Measurements from ENCODE around the gene SF3B2.
"Not testable (repeated sequence)": the region's sequence is repeated elsewhere in the genome, so short reads cannot be mapped to it uniquely, and the experiment has no call there.

SF3B2 gene

GRCh38 chr11:66075273-66075672, 23.1 kb downstream of the SF3B2 start:
- no peak overlapping the region for H3K27ac ChIP-seq (ENCODE audit: low read length)
- H3K27me3 ChIP-seq (ENCODE audit: control insufficient read depth, insufficient read depth, low read length): no peaks in the 10 kb centered on the region
- no peak for DNase-seq (ENCODE audit: low read depth, low spot score)
- WGBS (ENCODE audit: insufficient coverage, insufficient read length): no CpG with 5 or more reads among the region's 4 CpGs
- no peaks in the 10 kb centered on the region for H3K36me3 ChIP-seq (ENCODE audit: control insufficient read depth, insufficient read depth, low read length)
- H3K4me1 ChIP-seq (ENCODE audit: control insufficient read depth, insufficient read depth, low read length): no peaks in the 10 kb centered on the region
- no peaks in the 10 kb centered on the region for H3K9me3 ChIP-seq (ENCODE audit: control insufficient read depth, insufficient read depth, low read length)
- no peak overlapping the region for H3K4me3 ChIP-seq (ENCODE audit: low read length)

GRCh38 chr11:66076561-66076960, 24.4 kb downstream of the SF3B2 start:
- Histone ChIP-seq H3K27me3 (ENCODE audit: control insufficient read depth, insufficient read depth, low read length) (no peaks in the 10 kb centered on the region), H3K4me1 (ENCODE audit: control insufficient read depth, insufficient read depth, low read length) (no peaks in the 10 kb centered on the region), H3K9me3 (ENCODE audit: control insufficient read depth, insufficient read depth, low read length) (no peaks in the 10 kb centered on the region), H3K27ac (ENCODE audit: low read length) (no peak overlapping the region), H3K4me3 (ENCODE audit: low read length) (no peak overlapping the region), H3K36me3 (ENCODE audit: control insufficient read depth, insufficient read depth, low read length) (no peaks in the 10 kb centered on the region)
- no peak for DNase-seq (ENCODE audit: low read depth, low spot score)
- no CpG with 5 or more reads among the region's 9 CpGs for WGBS (ENCODE audit: insufficient coverage, insufficient read length)

DNA sequence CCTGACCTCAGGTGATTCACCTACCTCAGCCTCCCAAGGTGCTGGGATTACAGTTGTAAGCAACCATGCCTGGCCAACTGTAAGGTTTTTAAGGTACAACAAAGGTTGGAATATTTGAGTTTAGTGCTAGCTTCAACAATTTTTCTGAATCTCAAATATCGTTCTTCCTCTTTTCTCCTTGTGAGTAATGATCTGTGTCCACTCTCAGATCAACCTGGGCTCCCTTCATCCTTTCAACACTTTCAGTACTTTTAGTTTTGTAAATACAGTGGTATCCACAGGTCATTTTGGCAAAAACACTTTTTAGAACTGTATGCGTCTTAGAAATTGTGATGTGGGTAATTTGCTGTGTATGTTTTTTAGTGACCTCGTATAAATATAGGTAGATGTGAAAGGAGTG, 25.8 kb downstream of the SF3B2 start:
- no peak overlapping the region for H3K27ac ChIP-seq (ENCODE audit: low read length)
- no CpG with 5 or more reads among the region's 3 CpGs for WGBS (ENCODE audit: insufficient coverage, insufficient read length)

DNA sequence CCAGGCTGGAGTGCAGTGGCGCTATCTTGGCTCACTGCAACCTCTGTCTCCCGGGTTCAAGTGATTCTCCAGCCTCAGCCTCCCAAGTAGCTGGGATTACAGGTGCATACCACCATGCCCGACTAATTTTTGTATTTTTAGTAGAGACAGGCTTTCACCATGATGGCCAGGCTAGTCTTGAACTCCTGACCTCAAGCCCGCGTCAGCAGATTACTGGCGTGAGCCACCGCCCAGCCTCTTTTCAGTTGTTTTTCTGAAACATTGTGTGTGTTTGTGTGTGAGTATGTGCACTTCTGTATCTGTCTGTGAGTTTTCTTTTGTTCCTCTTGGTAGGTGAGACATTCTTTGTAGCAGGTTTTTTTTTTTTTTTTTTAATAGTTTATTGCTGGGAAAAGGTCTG, 26.8 kb downstream of the SF3B2 start:
- not testable (repeated sequence) for H3K27me3 ChIP-seq (ENCODE audit: control insufficient read depth, insufficient read depth, low read length); H3K4me3 ChIP-seq (ENCODE audit: low read length); H3K4me1 ChIP-seq (ENCODE audit: control insufficient read depth, insufficient read depth, low read length); H3K36me3 ChIP-seq (ENCODE audit: control insufficient read depth, insufficient read depth, low read length); H3K27ac ChIP-seq (ENCODE audit: low read length); DNase-seq (ENCODE audit: low read depth, low spot score); H3K9me3 ChIP-seq (ENCODE audit: control insufficient read depth, insufficient read depth, low read length)
- WGBS (ENCODE audit: insufficient coverage, insufficient read length): no CpG with 5 or more reads among the region's 7 CpGs

More for the DNA sequence above, 25.8 kb downstream of the SF3B2 start:
- Histone ChIP-seq H3K4me3 (ENCODE audit: low read length) (no peak overlapping the region), H3K9me3 (ENCODE audit: control insufficient read depth, insufficient read depth, low read length) (no peaks in the 10 kb centered on the region), H3K27me3 (ENCODE audit: control insufficient read depth, insufficient read depth, low read length) (no peaks in the 10 kb centered on the region), H3K36me3 (ENCODE audit: control insufficient read depth, insufficient read depth, low read length) (no peaks in the 10 kb centered on the region), H3K4me1 (ENCODE audit: control insufficient read depth, insufficient read depth, low read length) (no peaks in the 10 kb centered on the region)
- no peak for DNase-seq (ENCODE audit: low read depth, low spot score)

- Histone ChIP-seq H3K4me1 (ENCODE audit: control insufficient read depth, insufficient read depth, low read length) (no peaks in the 10 kb centered on the region), H3K9me3 (ENCODE audit: control insufficient read depth, insufficient read depth, low read length) (no peaks in the 10 kb centered on the region), H3K36me3 (ENCODE audit: control insufficient read depth, insufficient read depth, low read length) (no peaks in the 10 kb centered on the region), H3K4me3 (ENCODE audit: low read length) (no peak overlapping the region), H3K27me3 (ENCODE audit: control insufficient read depth, insufficient read depth, low read length) (no peaks in the 10 kb centered on the region), H3K27ac (ENCODE audit: low read length) (no peak overlapping the region)
- no CpG with 5 or more reads among the region's 9 CpGs for WGBS (ENCODE audit: insufficient coverage, insufficient read length)
- no peak for DNase-seq (ENCODE audit: low read depth, low spot score)
Observed at GRCh38 chr11:66080055-66080817, 28.1 kb downstream of the SF3B2 start.

DNA sequence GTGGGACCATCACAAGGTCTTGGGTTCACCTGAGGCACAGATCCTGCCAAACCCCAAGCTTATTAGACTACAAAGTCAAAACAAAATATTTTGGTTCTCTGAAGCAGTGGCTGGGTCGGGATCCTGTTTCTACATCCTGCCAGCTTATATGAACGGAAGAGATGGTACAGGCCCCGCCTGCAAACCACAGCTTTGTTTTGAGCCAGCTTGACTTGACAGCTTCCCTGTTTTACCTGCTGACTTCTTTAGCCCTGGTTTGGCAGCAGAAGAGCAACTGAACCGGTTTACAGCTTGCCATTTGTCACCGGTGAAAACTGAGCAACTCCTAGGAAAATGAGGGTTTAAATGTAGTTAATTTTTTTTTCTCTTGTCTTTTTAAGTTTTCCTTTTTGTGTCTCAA, 29.3 kb downstream of the SF3B2 start:
- H3K27me3 ChIP-seq (ENCODE audit: control insufficient read depth, insufficient read depth, low read length): no peaks in the 10 kb centered on the region
- no peak for DNase-seq (ENCODE audit: low read depth, low spot score)
- H3K4me3 ChIP-seq (ENCODE audit: low read length): no peak overlapping the region
- H3K36me3 ChIP-seq (ENCODE audit: control insufficient read depth, insufficient read depth, low read length): no peaks in the 10 kb centered on the region
- no peaks in the 10 kb centered on the region for H3K9me3 ChIP-seq (ENCODE audit: control insufficient read depth, insufficient read depth, low read length)
- no CpG with 5 or more reads among the region's 5 CpGs for WGBS (ENCODE audit: insufficient coverage, insufficient read length)
- H3K27ac ChIP-seq (ENCODE audit: low read length): no peak overlapping the region
- H3K4me1 ChIP-seq (ENCODE audit: control insufficient read depth, insufficient read depth, low read length): no peaks in the 10 kb centered on the region

GRCh38 chr11:66082946-66083698, 31.0 kb downstream of the SF3B2 start:
- Histone ChIP-seq H3K36me3 (ENCODE audit: control insufficient read depth, insufficient read depth, low read length) (no peaks in the 10 kb centered on the region), H3K27me3 (ENCODE audit: control insufficient read depth, insufficient read depth, low read length) (no peaks in the 10 kb centered on the region), H3K4me1 (ENCODE audit: control insufficient read depth, insufficient read depth, low read length) (no peaks in the 10 kb centered on the region), H3K4me3 (ENCODE audit: low read length) (no peak overlapping the region), H3K27ac (ENCODE audit: low read length) (no peak overlapping the region), H3K9me3 (ENCODE audit: control insufficient read depth, insufficient read depth, low read length) (no peaks in the 10 kb centered on the region)
- no CpG with 5 or more reads among the region's 4 CpGs for WGBS (ENCODE audit: insufficient coverage, insufficient read length)
- DNase-seq (ENCODE audit: low read depth, low spot score): no peak

DNA sequence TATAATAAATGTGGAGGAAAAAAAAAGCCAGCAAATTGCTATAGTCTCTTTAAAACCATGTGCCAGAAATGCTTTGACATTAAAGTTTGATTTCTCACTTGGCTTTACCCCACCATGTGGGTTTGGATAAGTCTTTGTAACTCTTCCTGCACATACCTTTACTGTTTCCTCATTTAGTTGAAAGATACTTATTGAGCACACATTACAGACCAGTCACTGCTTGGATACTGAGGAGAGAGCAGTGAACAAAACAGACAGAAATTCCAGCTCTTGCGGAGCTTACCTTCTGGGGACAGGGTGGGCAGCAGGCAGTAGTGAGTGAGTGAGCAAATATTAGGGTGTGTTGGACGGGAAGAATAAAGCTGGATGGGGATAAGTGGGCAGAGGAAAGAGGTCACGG, 31.6 kb downstream of the SF3B2 start:
- H3K27ac ChIP-seq (ENCODE audit: low read length): no peak overlapping the region

GRCh38 chr11:66084821-66085475, 32.8 kb downstream of the SF3B2 start:
- Histone ChIP-seq H3K4me3 (ENCODE audit: low read length) (no peak overlapping the region), H3K36me3 (ENCODE audit: control insufficient read depth, insufficient read depth, low read length) (no peaks in the 10 kb centered on the region), H3K4me1 (ENCODE audit: control insufficient read depth, insufficient read depth, low read length) (no peaks in the 10 kb centered on the region), H3K27me3 (ENCODE audit: control insufficient read depth, insufficient read depth, low read length) (no peaks in the 10 kb centered on the region), H3K27ac (ENCODE audit: low read length) (no peak overlapping the region), H3K9me3 (ENCODE audit: control insufficient read depth, insufficient read depth, low read length) (no peaks in the 10 kb centered on the region)
- WGBS (ENCODE audit: insufficient coverage, insufficient read length): no CpG with 5 or more reads among the region's 3 CpGs
- no peak for DNase-seq (ENCODE audit: low read depth, low spot score)

More for the DNA sequence above, 31.6 kb downstream of the SF3B2 start:
- no peaks in the 10 kb centered on the region for H3K27me3 ChIP-seq (ENCODE audit: control insufficient read depth, insufficient read depth, low read length)
- H3K9me3 ChIP-seq (ENCODE audit: control insufficient read depth, insufficient read depth, low read length): no peaks in the 10 kb centered on the region
- no peaks in the 10 kb centered on the region for H3K4me1 ChIP-seq (ENCODE audit: control insufficient read depth, insufficient read depth, low read length)
- no peak overlapping the region for H3K4me3 ChIP-seq (ENCODE audit: low read length)
- DNase-seq (ENCODE audit: low read depth, low spot score): no peak
- 100% methylated on average over 2 of the region's 3 CpGs for WGBS (ENCODE audit: insufficient coverage, insufficient read length)
- H3K36me3 ChIP-seq (ENCODE audit: control insufficient read depth, insufficient read depth, low read length): no peaks in the 10 kb centered on the region

DNA sequence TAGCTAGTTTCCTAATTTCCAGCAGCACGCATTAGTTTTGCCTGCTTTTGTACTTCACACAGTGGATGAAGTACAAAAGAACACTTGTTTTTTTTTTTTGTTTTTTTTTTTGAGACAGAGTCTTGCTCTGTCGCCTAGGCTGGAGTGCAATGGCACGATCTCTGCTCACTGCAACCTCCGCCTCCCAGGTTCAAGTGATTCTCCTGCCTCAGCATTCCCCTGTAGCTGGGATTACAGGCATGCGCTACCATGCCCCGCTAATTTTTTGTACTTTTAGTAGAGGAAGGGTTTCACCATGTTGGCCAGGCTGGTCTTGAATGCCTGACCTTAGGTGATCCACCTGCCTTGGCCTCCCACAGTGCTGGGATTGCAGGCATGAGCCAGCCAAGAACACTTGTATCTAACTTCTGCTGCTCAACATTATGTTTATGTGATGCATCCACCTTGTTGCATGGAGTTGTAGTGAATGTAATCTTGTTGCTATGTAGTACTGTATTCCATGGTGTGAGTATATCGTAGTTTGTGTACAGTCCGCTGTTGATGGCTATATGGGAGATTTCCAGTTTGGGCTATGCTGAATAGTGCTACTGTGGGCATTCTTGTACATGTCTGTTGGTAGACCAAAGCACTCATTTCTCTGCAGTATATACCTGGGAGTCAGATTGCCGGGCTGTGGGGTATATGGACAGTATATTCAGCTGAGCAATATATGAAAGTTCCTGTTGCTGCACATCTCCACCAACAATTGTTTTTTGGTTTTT, 35.2 kb downstream of the SF3B2 start:
- Histone ChIP-seq H3K4me1 (ENCODE audit: control insufficient read depth, insufficient read depth, low read length) (no peaks in the 10 kb centered on the region), H3K36me3 (ENCODE audit: control insufficient read depth, insufficient read depth, low read length) (no peaks in the 10 kb centered on the region), H3K27ac (ENCODE audit: low read length) (no peak overlapping the region), H3K9me3 (ENCODE audit: control insufficient read depth, insufficient read depth, low read length) (no peaks in the 10 kb centered on the region), H3K27me3 (ENCODE audit: control insufficient read depth, insufficient read depth, low read length) (no peaks in the 10 kb centered on the region), H3K4me3 (ENCODE audit: low read length) (no peak overlapping the region)
- no CpG with 5 or more reads among the region's 9 CpGs for WGBS (ENCODE audit: insufficient coverage, insufficient read length)
- DNase-seq (ENCODE audit: low read depth, low spot score): no peak
